GM21360 (cell line): ENCODE measurements around the gene ATP11C.
"Not testable (repeated sequence)": the region's sequence is repeated elsewhere in the genome, so short reads cannot be mapped to it uniquely, and the experiment has no call there.

Experiments
- ATAC-seq: cut with Tn5 transposase; IDR thresholded peaks from one replicate; pipeline ENCODE4 v1.9.1; 2021; ENCODE audit warnings: mild to moderate bottlenecking, moderate library complexity; ENCODE audit not compliant: unreplicated experiment

The ATP11C gene

GRCh38 chrX:139736151-139736550 is 196.7 kb downstream of the ATP11C start:
- no peak for ATAC-seq

GRCh38 chrX:139734996-139735395 is 197.9 kb downstream of the ATP11C start:
- no peak for ATAC-seq

DNA sequence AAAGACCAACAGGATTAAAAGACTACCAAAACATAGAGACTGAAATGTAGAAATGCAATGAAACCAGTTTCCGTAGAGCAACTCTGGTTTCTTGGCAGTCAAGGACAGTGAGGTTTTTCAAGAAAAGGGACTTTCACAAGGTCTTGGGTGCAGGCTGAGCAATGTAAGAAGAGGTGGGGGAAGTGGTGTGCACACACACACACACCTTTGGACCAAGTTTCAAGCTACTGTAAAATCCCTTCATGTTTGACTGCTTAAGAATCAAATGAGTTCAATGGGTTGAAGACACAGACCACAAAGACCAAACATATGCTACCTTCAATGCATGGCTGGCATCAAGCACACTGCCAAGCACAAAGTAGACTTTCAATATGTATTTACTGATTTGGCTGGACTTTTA is 207.1 kb downstream of the ATP11C start:
- ATAC-seq: peak; percentile 96

DNA sequence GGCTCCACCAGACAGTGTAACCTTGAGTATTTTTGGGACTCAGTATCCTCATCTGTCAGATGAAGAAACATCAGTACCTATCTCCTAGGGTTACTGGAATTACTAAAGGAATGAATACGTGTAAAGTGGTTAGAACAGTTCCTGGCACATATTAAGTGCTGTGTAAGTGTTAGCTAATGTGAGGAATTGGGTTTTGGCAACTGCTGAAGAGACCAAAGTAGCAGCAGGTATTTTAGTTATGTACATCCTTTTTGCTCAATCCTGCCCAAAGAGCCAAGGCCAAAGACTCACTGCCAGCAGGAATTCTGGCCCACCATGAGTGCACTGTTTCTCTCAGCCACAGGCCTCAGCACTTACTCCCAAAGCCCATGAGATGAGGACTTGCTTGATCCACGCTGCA is 208.2 kb downstream of the ATP11C start:
- ATAC-seq: no peak

GRCh38 chrX:139720979-139721378 is 211.9 kb downstream of the ATP11C start:
- ATAC-seq: no peak

GRCh38 chrX:139720136-139720535 is 212.7 kb downstream of the ATP11C start:
- ATAC-seq: no peak

DNA sequence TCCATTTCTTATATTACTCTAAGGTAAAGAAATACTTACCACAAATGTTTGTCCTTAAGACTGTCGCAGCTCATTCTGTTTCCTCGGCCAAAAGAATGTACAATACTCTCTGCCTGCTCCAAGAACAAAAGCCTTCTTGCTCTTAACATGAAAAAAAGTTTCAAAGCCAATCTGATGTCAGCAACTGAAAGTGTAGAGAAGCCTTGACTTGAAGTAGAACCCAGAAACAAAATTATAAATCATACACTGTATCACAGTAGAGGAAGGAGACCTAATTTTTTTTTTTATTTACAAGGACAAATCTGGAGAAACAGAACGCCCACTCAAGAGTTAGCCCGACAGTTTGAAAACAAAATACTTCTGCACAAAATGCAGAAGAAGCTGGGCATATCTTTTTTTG is 224.8 kb downstream of the ATP11C start, which contains the start of gene MCF2:
Gene MCF2 (minus strand): TSS at position 101 of the 400 bp plus-strand sequence. CDS start 56,423 bp downstream, outside the sequence.
- ATAC-seq: no peak

DNA sequence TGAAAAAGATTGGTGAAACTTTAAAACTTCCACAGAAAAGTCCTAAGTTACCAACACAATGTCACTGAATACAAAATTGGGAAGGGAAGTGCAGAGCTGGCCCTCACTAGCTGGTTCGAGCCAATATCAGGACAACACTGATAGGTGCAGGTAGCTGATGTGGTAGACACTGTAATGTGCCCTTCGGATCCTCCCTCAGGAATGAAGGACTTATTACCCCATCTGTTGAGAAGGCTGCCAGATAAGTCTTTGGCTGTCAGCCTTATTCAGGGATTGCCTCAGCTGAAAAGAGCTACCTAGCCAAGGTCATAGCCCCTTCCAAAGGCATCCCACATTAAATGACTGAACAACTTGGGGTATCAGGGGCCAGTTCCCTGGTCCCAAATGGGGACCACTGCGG is 230.2 kb downstream of the ATP11C start:
- no peak for ATAC-seq

DNA sequence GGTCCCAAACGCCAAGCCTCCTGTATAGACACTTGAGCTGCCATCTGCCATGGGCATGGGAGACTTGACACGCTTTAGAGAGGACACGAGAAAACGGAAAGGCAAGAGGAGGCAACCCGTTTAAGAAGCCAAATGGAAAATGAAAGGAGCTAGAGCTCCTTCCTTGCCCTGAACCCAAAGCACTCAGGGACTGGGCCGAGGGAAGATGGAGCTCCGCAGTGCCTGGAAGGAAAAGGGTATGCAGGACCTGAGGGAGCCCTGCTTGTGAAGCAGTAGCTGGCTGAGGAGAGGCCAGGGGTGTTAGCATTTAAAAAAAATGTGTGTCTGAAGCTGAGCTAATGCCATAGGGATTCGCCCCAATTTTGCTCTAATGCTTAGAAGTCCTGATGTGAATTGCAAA is 239.9 kb downstream of the ATP11C start:
- ATAC-seq: no peak

GRCh38 chrX:139692506-139692849 is 240.4 kb downstream of the ATP11C start:
- no peak for ATAC-seq

- no peak for ATAC-seq
Observed at GRCh38 chrX:139691843-139692505, 240.9 kb downstream of the ATP11C start.

DNA sequence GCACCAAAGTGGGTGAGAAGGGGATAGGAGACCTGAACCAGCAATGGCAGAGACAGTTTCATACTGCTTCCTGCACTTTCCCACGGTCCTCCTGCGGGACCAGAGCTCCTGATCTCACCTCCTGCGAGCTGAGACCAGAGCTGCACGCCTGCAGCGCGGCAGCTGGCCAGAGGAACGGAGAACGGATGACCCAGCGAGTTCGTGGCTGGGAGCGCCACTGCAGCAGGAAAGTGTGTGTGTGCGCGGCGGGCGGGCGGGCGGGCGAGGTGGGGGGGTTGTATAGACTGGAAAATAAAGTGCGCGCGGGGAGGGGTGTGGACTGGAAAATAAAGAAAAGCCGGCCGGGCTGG is 241.4 kb downstream of the ATP11C start:
- ATAC-seq: no peak

GRCh38 chrX:139685175-139685574 is 247.7 kb downstream of the ATP11C start:
- not testable (repeated sequence) for ATAC-seq

- ATAC-seq: no peak
Observed at GRCh38 chrX:139680356-139680755, 252.5 kb downstream of the ATP11C start.
